ENCODE data around the gene OLIG2.

- TF ChIP-seq CTCF (IDR thresholded peaks at IDR 0.05) (no peak), POLR2A (IDR thresholded peaks at IDR 0.05) (no peak), POLR2AphosphoS5 (IDR thresholded peaks at IDR 0.05) (no peak), EP300 (IDR thresholded peaks at IDR 0.05) (no peak)
Observed at GRCh38 chr21:33073636-33074035, 47.9 kb downstream of the OLIG2 start.

Measured in gastroesophageal sphincter (tissue), 3 donors.